Neural progenitor cell (in vitro differentiated cells): ENCODE results near the gene CHMP1B. TPM values are rescaled to one million over a fixed set of nuclear protein-coding genes. Genes with fewer than 3 reads are reported as not detected.

Experiments
- DNase-seq: peaks from one replicate; pipeline ENCODE4 v3.0.0-alpha.2; 2016; ENCODE audit warnings: low spot score
- H2AFZ ChIP-seq: fragments of 200-600 bp; sonication (generic); replicated peaks from 2 replicates; pipeline ENCODE4 v1.6.1; 2016; ENCODE audit warnings: antibody characterized with exemption
- H3F3A ChIP-seq: fragments of 200-600 bp; sonication (generic); 2 replicates; pipeline ENCODE4 v1.6.1; 2016; ENCODE audit warnings: antibody characterized with exemption, low read depth
- H3K27ac ChIP-seq: fragments of 200-600 bp; sonication (generic); 2 replicates; pipeline ENCODE4 v1.5.1; 2016; ENCODE audit warnings: mild to moderate bottlenecking
- H3K27me3 ChIP-seq: fragments of 200-600 bp; sonication (generic); 2 replicates; pipeline ENCODE4 v1.6.1; 2016; ENCODE audit warnings: mild to moderate bottlenecking, moderate library complexity
- H3K36me3 ChIP-seq: fragments of 200-600 bp; sonication (generic); 2 replicates; pipeline ENCODE4 v1.5.1; 2016
- H3K4me1 ChIP-seq: fragments of 200-600 bp; sonication (generic); 2 replicates; pipeline ENCODE4 v1.6.1; 2016; ENCODE audit warnings: mixed run types
- H3K4me2 ChIP-seq: fragments of 200-600 bp; sonication (generic); 2 replicates; pipeline ENCODE4 v1.6.1; 2016
- H3K4me3 ChIP-seq: fragments of 200-600 bp; sonication (generic); 2 replicates; pipeline ENCODE4 v1.5.1; 2016
- H3K79me2 ChIP-seq: fragments of 200-600 bp; sonication (generic); 2 replicates; pipeline ENCODE4 v1.6.1; 2016; ENCODE audit warnings: low read depth
- H3K9ac ChIP-seq: fragments of 200-600 bp; sonication (generic); 2 replicates; pipeline ENCODE4 v1.6.1; 2016
- H3K9me3 ChIP-seq: fragments of 200-600 bp; sonication (generic); 2 replicates; pipeline ENCODE4 v1.5.1; 2016; ENCODE audit warnings: low read depth
- H4K20me1 ChIP-seq: fragments of 200-600 bp; sonication (generic); 2 replicates; pipeline ENCODE4 v1.6.1; 2016; ENCODE audit warnings: low read depth
- H3K27ac Mint-ChIP-seq: 3 replicates; pipeline ENCODE4 v1.8.0; 2021; ENCODE audit warnings: mixed read lengths
- H3K27me3 Mint-ChIP-seq: 2 replicates; pipeline ENCODE4 v1.8.0; 2022; ENCODE audit warnings: low read depth, mild to moderate bottlenecking, inconsistent platforms, moderate library complexity, mixed read lengths; ENCODE audit not compliant: insufficient read depth
- H3K36me3 Mint-ChIP-seq: 3 replicates; pipeline ENCODE4 v1.8.0; 2021; ENCODE audit warnings: mixed read lengths
- H3K4me1 Mint-ChIP-seq: 3 replicates; pipeline ENCODE4 v1.8.0; 2021; ENCODE audit warnings: mixed read lengths
- H3K4me3 Mint-ChIP-seq: 3 replicates; pipeline ENCODE4 v1.8.0; 2021; ENCODE audit warnings: mild to moderate bottlenecking, moderate library complexity, mixed read lengths
- H3K9me3 Mint-ChIP-seq: 3 replicates; pipeline ENCODE4 v1.8.0; 2020; ENCODE audit warnings: mixed read lengths
- CTCF ChIP-seq: fragments of 200-600 bp; sonication (generic); IDR thresholded peaks from 2 replicates; pipeline ENCODE4 v1.5.1; 2017; ENCODE audit warnings: antibody characterized with exemption, mild to moderate bottlenecking
- EZH2 ChIP-seq: fragments of 200-600 bp; sonication (generic); IDR thresholded peaks from 2 replicates; pipeline ENCODE4 v1.6.1; 2017; ENCODE audit warnings: antibody characterized with exemption, mild to moderate bottlenecking, moderate library complexity
- EZH2phosphoT487 ChIP-seq: fragments of 200-600 bp; sonication (generic); IDR thresholded peaks from 2 replicates; pipeline ENCODE4 v1.6.1; 2017; ENCODE audit warnings: antibody characterized with exemption
- total RNA-seq: library from RNA; depleted of rRNA; stranded (reverse); fragments of >200 nt; gene quantifications from 2 replicates; pipeline ENCODE4 v1.2.3, GENCODE V29; 2015; ENCODE audit warnings: low replicate concordance

CHMP1B gene
- total RNA-seq, 1 donor from 2014 or later = 62.9 TPM

GRCh38 chr18:11886577-11887110 lies 35.4 kb downstream of the CHMP1B start:
- TF ChIP-seq EZH2 = no peak
- TF ChIP-seq CTCF = no peak
- TF ChIP-seq EZH2phosphoT487 = no peak
- Mint-ChIP-seq H3K4me1 (peaks cover 9% of the 10 kb centered on the region), H3K27me3 (peaks cover 2% of the 10 kb centered on the region), H3K4me3 (no peak overlapping the region), H3K9me3 (no peaks in the 10 kb centered on the region), H3K27ac (no peak overlapping the region), H3K36me3 (peaks cover 20% of the 10 kb centered on the region)
- DNase-seq = no peak
- no peaks in the 10 kb centered on the region for H3K9me3 ChIP-seq
- H3K27me3 ChIP-seq = no peaks in the 10 kb centered on the region
- H3K4me2 ChIP-seq = no peak overlapping the region
- no peak overlapping the region for H3K4me3 ChIP-seq
- no peaks in the 10 kb centered on the region for H3F3A ChIP-seq
- H3K27ac ChIP-seq = no peak overlapping the region
- no peaks in the 10 kb centered on the region for H3K79me2 ChIP-seq
- H4K20me1 ChIP-seq = no peaks in the 10 kb centered on the region
- H3K9ac ChIP-seq = no peak overlapping the region
- H3K4me1 ChIP-seq = no peaks in the 10 kb centered on the region
- no peak overlapping the region for H2AFZ ChIP-seq
- no peaks in the 10 kb centered on the region for H3K36me3 ChIP-seq

- Histone ChIP-seq H3K27ac (no peak overlapping the region), H4K20me1 (no peaks in the 10 kb centered on the region), H3K9ac (no peak overlapping the region), H3K4me1 (no peaks in the 10 kb centered on the region), H3F3A (no peaks in the 10 kb centered on the region), H3K4me2 (no peak overlapping the region), H3K27me3 (no peaks in the 10 kb centered on the region), H3K79me2 (no peaks in the 10 kb centered on the region), H3K36me3 (no peaks in the 10 kb centered on the region), H3K4me3 (no peak overlapping the region), H3K9me3 (no peaks in the 10 kb centered on the region), H2AFZ (no peak overlapping the region)
- peaks cover 15% of the 10 kb centered on the region for H3K36me3 Mint-ChIP-seq
- H3K27ac Mint-ChIP-seq = no peak overlapping the region
- DNase-seq = no peak
- no peaks in the 10 kb centered on the region for H3K9me3 Mint-ChIP-seq
- TF ChIP-seq EZH2phosphoT487 = no peak
- peaks cover 3% of the 10 kb centered on the region for H3K4me1 Mint-ChIP-seq
- no peak overlapping the region for H3K4me3 Mint-ChIP-seq
- peaks cover 2% of the 10 kb centered on the region for H3K27me3 Mint-ChIP-seq
Measured at GRCh38 chr18:11887328-11888128, 36.3 kb downstream of the CHMP1B start.

GRCh38 chr18:11888726-11889125 lies 37.5 kb downstream of the CHMP1B start:
- no peak overlapping the region for H3K4me2 ChIP-seq
- H2AFZ ChIP-seq = no peak overlapping the region
- Mint-ChIP-seq H3K27ac (no peak overlapping the region), H3K4me1 (no peaks in the 10 kb centered on the region), H3K36me3 (peaks cover 15% of the 10 kb centered on the region), H3K4me3 (no peak overlapping the region), H3K9me3 (no peaks in the 10 kb centered on the region), H3K27me3 (peaks cover 2% of the 10 kb centered on the region)
- no peaks in the 10 kb centered on the region for H3K9me3 ChIP-seq
- H3K27me3 ChIP-seq = no peaks in the 10 kb centered on the region
- H3K4me3 ChIP-seq = no peak overlapping the region
- no peak for TF ChIP-seq EZH2phosphoT487
- no peak for TF ChIP-seq EZH2
- no peak for TF ChIP-seq CTCF
- no peak overlapping the region for H3K9ac ChIP-seq
- no peak for DNase-seq
- no peaks in the 10 kb centered on the region for H3K36me3 ChIP-seq
- no peak overlapping the region for H3K27ac ChIP-seq
- H3K79me2 ChIP-seq = no peaks in the 10 kb centered on the region
- no peaks in the 10 kb centered on the region for H3K4me1 ChIP-seq
- no peaks in the 10 kb centered on the region for H3F3A ChIP-seq
- no peaks in the 10 kb centered on the region for H4K20me1 ChIP-seq

GRCh38 chr18:11889284-11889683 lies 38.1 kb downstream of the CHMP1B start:
- no peak overlapping the region for H3K4me2 ChIP-seq
- no peak overlapping the region for H2AFZ ChIP-seq
- H3K36me3 ChIP-seq = no peaks in the 10 kb centered on the region
- no peaks in the 10 kb centered on the region for H4K20me1 ChIP-seq
- H3K4me1 ChIP-seq = no peaks in the 10 kb centered on the region
- DNase-seq = no peak
- H3K4me1 Mint-ChIP-seq = no peaks in the 10 kb centered on the region
- H3K36me3 Mint-ChIP-seq = peaks cover 13% of the 10 kb centered on the region
- peaks cover 2% of the 10 kb centered on the region for H3K27me3 Mint-ChIP-seq
- no peak overlapping the region for H3K9ac ChIP-seq
- no peak overlapping the region for H3K27ac ChIP-seq
- no peaks in the 10 kb centered on the region for H3K79me2 ChIP-seq
- H3K4me3 Mint-ChIP-seq = no peak overlapping the region
- no peaks in the 10 kb centered on the region for H3K27me3 ChIP-seq
- H3K9me3 ChIP-seq = no peaks in the 10 kb centered on the region
- no peak overlapping the region for H3K27ac Mint-ChIP-seq
- H3F3A ChIP-seq = no peaks in the 10 kb centered on the region
- TF ChIP-seq CTCF (no peak), EZH2phosphoT487 (no peak), EZH2 (no peak)
- H3K9me3 Mint-ChIP-seq = no peaks in the 10 kb centered on the region
- H3K4me3 ChIP-seq = no peak overlapping the region
